COR-L47 (cell line): ENCODE data around the gene HIGD1A.
"Not testable (repeated sequence)": the region's sequence is repeated elsewhere in the genome, so short reads cannot be mapped to it uniquely, and the experiment has no call there.

ENCODE experiments used
- DNase-seq: peaks from one replicate; lab custom pipeline; 2025; lab: John Stamatoyannopoulos, UW

The HIGD1A gene

DNA sequence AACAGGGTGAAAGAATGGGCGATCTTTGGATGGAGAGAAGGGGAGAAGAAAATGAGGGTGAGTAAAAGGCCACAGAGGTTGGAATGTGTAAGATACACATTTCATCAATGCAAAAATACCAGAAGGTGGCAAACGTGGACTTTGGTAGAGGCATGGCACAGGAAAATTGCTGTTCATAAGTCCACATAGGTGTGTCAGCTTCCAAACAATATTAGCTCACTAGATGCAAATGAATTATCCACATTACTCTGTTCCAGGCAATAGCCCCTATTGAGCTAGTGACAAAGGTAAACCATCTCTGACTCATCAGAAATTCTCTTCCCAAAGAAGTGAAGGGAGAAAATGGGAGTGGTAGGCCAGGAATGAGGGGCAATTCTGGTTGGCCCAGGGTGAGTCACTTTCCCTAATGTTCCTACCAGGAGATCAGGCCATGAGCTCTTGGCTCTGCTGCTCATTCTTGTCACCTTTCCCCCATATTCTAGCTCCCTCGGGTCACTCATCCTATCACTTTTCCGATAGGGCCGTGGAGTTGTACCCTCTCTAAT is 24.9 kb upstream of the HIGD1A start:
- no peak for DNase-seq

DNA sequence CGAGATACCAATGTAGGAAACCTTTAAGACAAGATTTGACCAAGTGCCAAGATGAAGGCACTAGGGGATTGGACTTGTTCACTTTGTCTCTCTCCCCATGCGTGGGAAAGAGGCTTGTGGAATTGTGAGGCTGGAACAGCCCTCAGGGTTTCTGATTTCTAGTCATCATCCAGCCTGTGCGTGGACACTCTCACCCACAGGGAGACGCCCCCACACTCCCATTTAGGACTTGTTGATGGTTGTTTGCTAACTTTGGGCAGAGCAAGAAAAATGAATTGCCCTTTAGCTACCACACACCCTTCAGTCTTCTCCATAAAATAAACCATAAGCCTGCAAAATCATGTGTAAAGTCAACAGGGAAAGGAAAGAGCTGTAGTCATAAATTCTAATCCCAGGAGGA is 23.4 kb upstream of the HIGD1A start:
- DNase-seq: no peak

DNA sequence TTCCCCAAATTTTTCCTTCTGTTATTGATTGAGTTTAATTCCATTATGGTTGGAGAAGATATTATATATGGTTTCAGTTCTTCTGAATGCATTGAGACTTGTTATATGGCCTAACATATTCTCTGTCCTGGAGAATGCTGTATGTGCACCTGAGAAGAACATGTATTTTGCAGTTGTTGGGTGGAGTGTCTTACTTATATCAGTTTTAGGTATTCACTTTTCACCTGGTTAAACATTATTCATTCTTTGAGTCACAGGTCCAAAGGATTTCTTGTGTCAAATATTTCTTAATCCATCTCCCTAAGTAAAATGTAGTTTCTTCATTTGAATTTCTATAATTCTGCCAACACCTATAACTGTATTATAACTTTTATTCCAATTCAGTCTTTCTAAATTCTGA is 22.7 kb upstream of the HIGD1A start:
- DNase-seq: no peak

DNA sequence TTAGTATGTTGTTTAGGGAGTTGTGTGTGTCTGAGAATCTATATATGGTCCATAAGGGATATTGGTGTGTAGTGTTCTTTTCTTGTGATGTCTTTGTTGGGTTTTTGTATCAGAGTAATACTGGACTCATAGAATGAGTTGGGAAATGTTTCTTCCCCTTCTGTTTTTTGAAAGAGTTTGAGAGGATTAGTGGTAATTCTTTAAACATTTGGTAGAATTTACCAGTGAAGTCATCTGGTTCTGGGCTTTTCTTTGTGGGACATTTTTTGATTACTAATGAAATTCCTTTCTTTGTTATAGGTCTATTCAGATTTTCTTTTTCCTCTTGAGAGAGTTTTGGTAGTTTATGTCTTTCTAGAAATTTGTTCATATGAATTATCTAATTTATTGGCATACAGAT is 21.9 kb upstream of the HIGD1A start:
- no peak for DNase-seq

DNA sequence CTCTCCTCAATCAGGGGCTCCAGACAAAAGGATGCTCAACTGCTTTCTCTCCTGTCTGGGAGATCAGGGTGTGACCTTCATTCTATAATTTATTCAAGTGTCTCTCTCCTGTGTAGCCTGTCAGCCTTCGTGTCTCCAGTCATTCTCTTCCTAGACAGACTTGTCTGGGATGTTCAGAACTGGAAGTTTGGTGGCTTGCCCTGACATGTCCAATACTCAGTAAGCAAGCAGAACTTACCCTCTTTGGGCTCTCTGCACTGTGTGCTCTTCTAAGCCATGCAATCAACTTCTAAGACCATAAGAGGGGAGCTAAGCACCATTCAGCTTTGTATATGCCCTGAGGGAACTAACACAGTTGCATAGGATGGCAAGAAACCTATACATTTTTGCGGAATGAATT is 19.1 kb upstream of the HIGD1A start:
- no peak for DNase-seq

DNA sequence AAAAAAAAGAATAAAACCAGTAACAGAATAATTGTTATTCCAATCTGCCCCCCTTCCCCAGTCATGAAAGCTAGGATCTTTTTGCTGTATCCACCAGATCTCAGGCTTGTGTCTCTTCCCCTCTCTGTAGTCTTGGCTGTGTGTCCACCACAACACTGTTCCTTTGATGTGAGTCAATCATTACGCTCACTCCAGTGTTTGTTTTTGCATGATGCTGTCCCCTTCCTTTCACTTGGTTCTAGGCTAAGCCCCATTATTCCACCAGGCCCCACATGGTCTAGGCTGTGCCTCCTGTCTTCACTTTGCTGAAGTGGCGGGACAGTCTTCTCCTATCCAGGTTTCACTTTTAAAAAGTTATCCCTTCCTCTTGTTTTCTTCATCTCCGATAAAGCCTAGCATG is 18.5 kb upstream of the HIGD1A start:
- DNase-seq: no peak

DNA sequence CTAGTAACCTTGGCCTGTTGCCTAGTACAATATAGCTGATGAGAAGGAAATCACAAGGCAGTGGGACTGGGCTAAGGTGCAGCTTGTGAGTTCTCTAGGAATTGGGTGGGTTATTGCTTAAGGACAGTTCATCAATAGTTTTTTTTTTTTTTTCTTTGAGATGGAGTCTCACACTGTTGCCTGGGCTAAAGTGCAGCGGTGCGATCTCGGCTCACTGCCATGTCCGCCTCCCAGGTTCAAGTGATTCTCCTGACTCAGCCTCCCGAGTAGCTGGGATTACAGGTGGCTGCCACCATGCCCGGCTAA is 16.4 kb upstream of the HIGD1A start:
- no peak for DNase-seq

DNA sequence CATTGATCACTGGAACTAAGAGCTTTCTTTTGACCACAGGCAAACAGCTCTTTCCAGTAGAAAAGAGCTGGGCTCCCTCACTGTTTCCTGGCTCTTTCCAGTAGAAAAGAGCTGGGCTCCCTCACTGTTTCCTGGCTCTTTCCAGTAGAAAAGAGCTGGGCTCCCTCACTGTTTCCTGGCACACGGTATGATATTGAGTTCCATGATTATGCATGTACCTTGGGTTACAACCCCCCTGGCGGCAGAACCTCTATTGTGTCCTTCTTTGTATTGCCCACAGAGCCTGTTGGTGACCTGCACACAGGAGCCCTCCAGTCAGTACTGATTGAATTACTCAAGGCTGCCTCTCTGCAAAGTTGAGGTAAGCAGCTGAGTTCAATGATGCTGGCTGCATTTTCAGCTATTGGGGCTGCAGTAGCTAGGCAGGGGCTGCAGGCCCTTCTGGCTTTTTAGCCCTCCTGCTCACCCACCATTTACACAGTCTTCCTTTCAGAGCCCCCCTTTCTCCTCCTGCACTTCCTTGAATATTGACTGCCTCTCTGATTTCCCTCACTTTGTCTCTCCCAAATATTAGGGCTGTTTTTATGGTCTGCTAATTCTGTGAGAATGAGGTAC is 15.2 kb upstream of the HIGD1A start:
- DNase-seq: peak; percentile 43

DNA sequence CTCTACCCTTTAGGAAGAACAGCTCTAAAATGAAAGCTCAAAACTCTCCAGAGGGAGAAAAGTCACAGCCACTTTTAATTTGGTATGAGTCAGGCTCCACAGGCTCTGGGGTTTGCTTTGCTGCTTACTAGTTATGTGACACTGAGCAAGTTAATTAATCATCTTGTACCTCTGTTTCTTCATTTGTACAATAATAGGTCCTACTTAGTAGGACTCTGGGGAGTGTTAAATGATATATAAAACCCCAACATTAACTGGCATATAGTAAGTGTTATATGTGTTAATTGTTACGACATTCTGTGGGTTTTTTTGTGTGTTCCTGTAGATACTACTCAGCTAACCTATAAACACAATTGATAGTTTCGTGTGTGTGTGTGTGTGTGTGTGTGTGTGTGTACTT is 11.5 kb upstream of the HIGD1A start:
- no peak for DNase-seq

DNA sequence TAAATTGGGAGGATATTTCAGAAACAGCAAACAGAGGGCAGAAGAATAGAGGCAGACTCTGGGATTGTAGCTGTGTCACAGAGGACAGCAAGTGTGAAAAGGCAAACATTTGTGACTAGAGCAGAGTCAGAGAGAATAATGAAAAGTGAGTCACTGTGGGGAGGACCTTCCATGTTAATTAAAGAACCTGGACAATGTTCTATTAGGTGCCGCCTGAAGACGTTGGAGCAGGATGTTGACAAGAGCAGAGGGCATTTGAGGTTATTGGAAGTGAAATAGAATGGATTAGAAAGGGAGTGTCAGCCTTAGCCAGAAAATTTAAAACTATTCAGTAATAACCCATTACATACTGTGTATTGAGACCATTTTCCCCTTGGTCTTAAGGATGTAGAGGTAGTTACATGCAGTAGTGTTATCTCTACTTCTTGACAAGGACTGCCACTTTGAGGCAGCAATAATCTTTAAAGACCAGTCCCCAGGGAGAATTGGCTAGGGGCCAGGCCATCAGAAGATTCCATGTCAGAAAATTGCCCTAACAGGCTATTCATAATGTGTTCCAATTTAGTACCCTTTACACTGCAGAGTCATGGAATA is 10.7 kb upstream of the HIGD1A start:
- DNase-seq: no peak

DNA sequence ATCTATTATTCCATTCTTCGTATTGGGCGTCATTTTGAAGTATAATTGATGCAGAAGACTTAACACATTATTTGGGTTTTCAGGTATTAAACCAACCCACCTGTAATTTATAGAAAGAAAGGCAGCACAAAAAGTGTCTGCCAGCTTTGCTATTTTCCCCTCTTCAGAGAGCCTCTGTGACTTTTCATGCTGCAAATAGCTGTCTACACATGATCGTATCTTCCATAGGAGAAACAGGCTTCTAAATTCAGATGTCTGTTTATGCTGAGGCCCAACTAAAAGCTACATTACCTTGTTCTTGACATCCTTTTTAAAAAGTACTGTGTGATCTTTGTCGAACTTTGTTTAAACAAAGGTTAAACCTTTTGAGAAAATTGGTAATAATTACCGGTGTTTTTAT is 10.0 kb upstream of the HIGD1A start:
- DNase-seq: no peak

DNA sequence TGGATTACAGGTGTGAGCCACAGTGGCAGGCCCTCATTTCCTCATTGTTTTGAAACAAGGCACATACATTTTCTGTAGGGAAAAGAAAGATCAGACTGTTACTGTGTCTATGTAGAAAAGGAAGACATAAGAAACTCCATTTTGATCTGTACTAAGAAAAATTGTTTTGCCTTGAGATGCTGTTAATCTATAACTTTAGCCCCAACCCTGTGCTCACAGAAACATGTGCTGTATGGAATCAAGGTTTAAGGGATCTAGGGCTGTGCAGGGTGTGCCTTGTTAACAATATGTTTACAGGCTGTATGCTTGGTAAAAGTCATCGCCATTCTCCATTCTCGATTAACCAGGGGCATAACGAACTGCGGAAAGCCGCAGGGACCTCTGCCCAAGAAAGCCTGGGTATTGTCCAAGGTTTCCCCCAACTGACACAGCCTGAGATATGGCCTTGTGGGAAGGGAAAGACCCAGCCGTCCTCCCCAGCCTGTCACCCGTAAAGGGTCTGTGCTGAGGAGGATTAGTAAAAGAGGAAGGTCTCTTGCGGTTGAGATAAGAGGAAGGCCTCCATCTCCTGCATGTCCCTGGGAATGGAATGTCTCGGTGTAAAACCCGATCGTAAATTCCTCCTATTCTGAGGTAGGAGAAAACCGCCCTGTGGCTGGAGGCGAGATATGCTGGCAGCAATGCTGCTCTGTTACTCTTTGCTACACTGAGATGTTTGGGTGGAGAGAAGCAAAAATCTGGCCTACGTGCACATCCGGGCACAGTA is 7.0 kb upstream of the HIGD1A start:
- not testable (repeated sequence) for DNase-seq

DNA sequence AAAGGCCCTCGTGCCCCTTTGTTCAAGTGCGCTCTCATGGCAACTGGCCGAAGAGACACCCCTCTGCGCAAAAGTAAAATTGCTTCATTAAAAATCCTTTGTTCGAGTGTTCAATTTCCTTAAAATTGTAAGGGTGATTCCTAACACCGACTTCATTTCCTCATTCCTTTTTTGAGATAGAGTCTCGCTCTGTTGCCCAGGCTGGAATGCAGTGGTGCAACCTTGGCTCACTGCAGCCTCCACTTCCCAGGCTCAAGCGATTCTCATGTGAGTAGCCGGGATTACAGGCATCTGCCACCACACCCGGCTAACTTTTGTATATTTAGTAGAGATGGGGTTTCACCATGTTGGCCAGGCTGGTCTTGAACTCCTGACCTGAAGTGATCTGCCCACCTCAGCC is 6.4 kb upstream of the HIGD1A start:
- DNase-seq: not testable (repeated sequence)

DNA sequence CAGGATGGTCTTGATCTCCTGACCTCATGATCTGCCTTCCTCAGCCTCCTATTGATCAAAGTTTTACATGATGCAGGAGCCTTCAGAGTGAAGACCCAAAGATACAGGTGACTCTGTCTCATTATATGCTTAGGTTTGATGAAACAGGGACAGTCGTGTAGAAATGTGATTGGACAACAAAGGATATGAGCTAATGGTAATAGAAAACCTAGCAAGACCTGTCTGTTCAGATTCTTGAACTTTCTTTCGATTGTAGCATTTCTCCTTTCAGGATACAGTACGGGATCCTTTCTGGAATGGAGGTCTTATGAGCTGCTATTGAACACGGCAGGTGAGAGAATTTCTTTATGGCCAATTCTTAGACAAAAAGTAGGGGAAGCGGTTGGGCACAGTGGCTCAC is 4.9 kb upstream of the HIGD1A start, which contains the start of gene ACKR2:
Gene ACKR2, plus strand, starts transcription at position 244 of the 400 bp plus-strand sequence. CDS start 55,058 bp downstream, outside the sequence.
- no peak for DNase-seq

DNA sequence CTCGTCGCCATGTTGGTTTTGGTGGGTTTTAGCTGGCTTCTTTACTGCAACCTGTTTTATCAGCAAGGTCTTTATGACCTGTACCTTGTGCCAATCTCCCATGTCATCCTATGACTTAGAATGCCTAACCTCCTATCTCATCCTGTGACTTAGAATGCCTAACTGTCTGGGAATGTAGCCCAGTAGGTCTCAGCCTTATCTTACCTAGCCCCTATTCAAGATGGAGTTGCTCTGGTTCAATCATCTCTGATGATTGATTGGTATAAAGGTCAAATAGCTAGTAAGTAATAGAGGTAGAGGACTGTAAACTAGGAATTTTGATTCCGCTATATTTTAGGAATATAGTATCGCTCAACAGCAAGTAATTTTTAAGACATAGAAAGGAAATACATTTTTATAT is 3.6 kb upstream of the HIGD1A start:
- DNase-seq: no peak

DNA sequence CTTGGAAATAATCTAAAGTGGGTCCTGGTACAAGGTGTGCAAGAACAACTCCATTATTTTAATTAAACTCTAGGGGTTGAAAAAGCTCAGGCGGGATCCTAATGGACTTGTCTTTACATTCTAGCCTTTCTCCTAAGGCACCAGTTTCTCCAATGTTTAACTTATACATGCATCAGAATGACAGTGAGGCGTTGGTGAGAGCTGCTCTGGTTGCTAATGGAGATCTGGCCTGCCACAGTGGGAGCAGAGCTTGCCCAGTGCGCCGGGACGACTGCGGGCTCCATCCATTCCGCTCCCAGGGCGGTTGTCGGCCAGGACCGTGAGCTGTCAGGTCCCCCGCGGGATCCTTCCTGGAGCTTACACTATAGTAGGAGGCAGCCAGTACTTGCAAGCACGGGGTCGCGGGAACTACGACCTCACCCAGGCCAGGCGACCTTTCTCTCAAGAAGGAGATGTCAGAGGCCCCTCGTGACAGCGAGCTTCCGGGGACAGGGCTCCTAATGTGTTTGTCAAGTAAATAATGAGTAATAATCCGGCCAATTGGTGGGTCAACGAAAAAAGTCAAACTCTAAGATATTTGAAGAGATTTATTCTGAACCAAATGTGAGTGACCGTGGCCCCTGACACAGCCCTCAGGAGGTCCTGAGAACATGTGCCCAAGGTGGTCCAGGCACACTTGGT is 991 bp upstream of the HIGD1A start:
- no peak for DNase-seq

DNA sequence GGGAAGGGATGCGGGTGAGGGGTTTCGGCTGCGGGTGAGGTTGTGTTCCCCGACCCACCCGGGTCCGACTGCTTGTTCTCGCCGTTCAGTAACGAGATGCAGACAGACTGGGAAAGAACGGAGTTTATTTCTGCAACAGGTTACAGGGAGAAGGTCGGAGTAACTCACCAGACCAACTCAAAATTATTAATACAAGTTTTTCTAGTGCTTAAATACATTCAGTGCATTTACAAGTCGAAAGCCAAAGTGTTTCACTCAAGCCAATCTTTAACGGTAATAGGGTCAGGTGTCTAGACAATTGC is 492 bp upstream of the HIGD1A start:
- DNase-seq: no peak

DNA sequence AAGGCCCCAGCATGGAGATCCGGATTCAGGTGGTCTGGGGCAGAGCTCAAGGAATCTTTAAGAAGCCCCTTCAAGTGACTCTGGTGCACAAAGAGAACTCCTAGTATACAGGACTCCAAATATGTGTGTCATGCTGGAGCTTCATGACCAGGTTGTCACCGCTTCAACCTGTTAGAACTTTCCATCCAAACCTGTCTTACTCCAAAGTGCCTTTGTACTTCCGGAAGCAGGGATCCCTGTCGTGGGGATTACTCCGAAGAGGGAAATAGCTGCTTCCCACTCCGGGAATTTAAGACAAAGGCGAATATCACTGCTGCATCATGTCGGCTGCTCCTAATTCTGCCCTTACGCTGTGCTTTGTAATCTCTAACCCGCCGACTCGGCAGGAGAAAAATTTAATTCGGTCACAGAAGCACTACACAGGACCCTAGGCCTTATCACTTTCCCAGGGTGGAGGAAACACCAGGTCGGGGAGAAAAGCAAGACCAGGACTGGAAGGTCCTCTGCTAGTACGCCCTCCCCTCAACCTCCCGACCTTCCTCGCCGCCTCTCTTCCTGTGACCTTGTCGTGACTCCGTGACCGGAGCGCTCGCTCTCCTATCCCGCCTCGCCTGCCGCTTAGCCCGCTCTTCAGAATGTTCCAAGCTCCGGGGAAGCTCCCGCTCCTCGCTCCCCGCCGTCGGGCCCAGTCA is 730 bp downstream of the HIGD1A start:
- DNase-seq: no peak

DNA sequence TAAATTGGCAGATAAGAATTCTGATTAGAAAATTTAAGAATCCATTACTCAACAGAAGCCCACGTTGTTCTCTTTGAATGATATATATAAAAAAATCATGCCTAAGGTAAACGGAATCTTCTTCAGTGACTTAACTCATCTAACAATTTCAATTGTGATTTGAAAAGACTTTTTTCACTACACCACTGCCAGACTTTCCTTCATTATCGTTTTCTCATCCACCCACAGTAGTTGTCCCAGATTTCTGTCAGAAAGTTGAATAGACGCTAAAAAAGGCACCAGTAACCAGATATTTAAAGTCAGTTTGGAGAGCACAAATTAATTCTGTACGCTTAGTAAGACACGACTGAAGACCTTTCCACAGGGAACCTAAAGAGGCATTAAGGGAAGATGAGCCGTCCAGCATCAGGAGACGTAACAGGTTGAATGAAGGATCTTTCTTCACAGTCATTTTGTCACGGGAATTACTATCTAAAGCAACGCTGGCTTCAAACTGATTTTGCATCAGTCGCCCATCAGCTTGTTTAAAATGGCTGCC is 1.3 kb downstream of the HIGD1A start:
- DNase-seq: no peak

DNA sequence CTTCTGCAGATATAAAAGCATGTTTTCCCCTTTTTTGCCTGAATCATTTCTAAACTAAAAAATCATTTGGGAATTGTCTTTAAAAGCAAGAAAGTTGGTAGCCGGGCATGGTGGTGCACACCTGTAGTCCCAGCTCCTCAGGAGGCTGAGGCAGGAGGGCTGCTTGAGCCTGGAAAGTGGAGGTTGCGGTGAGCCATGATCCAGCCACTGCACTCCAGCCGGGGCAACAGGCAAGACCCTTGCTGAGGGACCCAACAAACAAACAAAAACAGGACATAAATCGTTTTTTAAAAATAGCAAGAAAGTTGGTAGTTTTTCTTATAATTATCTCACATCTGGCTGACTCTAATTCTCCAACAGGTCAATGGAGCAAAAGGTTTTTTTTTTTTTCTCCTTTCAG is 2.5 kb downstream of the HIGD1A start:
- no peak for DNase-seq

DNA sequence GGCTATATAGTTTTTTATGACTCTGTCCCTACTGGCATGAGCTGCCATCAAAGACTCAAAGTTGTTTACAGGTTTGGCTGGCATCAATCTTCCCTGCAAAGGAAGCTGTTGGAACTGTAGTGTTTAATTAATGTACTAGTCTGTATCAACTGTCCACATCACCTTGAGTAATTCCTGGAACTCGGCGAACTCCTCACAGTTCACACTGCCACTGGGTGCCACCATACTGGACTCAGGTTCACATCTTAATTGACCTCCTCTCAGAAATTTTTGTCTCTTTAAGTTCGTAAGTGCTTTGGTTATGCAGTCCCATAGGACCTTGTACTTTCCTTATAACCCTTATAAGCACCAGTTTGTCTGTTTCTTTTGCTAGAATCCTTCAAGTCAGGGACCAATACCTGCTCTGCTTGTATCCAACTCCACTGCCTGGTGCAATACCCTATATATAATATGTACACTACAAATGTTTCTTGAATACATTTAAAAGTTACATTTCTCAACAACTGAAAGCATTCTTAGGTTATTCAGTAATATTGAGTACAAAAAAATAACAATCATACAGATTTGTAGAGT is 3.2 kb downstream of the HIGD1A start:
- no peak for DNase-seq

DNA sequence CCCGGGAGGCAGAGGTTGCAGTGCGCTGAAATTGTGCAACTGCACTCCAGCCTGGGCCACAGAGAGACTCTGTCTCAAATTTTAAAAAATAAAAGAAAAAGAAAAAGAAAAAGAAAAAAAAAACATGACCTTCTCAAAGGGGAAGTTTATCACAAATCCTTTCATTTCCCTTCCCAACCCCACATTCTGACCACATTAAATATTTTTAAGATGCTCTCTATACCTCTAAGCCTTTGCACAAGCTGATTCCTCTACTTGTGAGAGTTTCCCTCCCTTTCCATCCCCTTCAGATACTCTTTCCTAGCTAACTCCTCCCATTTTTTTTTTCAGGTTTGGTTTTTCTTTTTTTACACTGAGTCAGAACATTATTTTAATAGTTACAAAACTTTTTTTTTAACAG is 4.0 kb downstream of the HIGD1A start:
- DNase-seq: no peak
